ENCODE data around the gene DOK6.
A peak's percentile ranks its signal among the peaks of the same experiment; 100 is the strongest.

DOK6 gene

DNA sequence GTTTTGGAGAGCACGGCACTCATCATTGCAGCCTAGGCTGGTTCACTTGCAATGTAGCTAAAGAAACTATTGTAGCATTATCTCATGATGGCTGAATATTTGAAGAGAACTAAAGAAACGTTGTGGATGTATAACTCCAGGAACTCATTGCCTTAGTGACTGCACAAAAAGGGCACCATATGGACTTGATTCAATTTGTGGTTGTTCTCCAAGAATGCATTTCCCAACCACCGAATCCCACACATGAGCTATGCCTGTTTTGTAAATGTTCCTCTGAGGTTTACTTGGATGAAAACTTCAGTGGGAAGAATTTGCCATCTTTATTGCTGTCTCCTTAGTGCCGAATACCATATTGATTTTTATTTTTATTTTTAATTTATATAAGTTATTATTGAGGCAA is 43.5 kb downstream of the DOK6 start:
- DNase-seq, result no peak

DNA sequence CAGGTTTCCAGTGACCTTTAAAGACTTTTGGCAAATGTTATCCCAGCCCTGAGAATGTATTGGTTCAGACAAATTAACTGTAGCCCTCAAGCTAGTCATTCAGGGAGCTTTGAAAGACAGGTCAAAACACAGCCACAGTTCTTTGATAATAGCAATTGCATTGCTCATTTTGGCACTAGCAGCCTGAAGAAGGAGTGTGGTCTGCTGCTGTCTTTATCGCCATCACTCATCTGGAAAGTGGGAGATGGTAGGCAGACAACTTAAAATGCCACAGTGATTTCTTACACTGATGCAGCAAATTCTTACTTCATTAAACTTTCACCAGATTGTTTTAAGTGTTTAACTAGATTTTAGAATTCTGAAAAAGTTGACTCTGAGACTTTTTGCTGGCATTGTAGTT is 47.2 kb downstream of the DOK6 start:
- no peak for DNase-seq

DNA sequence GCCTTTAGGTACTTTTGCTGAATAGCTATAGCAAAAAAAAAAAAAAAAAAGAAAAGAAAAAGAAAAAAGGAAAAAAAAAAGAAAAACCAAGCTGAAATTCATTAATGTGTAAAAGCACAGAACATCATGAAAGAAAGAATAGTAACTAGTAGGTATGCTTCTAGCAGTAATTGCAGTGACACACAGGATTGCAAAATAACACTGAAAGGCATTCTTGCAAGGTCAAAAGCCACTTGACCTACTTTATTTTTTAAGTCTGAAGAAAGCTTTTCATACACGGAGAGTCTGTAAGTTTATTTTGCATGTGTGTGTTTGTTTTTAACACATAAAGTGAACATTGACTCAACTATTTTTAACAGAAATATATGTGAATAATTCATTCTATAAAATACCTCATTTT is 54.4 kb downstream of the DOK6 start:
- no peak for DNase-seq

DNA sequence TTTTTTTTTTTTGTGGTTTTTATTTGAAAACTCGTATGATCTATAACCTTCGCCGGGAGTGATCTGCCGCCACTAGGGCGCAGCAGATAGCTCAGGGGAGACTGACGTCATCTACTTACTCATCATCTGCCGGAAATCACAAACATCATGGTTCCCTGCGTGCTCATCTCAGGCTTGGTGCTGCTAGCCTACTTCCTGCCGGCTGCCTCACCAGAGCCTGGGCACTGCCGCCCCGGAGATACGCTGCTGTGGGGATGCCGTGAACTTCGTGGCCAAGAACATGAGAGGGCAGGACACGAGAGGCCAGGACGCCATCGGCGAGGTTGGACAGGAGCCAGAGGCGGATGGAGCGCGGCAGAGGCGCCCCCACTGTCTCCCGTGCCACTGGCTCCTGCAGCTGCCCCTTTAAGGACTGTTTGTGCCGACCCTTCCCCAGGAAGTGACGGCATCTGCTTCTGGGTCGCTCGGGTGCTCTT is 68.8 kb downstream of the DOK6 start:
- peak; percentile 6 to 49 for DNase-seq

- DNase-seq, result no peak
Observed at GRCh38 chr18:69480460-69480859, 79.8 kb downstream of the DOK6 start.

GRCh38 chr18:69483574-69483973 is 82.9 kb downstream of the DOK6 start:
- DNase-seq, result no peak

GRCh38 chr18:69484699-69485396 is 84.2 kb downstream of the DOK6 start:
- no peak for DNase-seq

DNA sequence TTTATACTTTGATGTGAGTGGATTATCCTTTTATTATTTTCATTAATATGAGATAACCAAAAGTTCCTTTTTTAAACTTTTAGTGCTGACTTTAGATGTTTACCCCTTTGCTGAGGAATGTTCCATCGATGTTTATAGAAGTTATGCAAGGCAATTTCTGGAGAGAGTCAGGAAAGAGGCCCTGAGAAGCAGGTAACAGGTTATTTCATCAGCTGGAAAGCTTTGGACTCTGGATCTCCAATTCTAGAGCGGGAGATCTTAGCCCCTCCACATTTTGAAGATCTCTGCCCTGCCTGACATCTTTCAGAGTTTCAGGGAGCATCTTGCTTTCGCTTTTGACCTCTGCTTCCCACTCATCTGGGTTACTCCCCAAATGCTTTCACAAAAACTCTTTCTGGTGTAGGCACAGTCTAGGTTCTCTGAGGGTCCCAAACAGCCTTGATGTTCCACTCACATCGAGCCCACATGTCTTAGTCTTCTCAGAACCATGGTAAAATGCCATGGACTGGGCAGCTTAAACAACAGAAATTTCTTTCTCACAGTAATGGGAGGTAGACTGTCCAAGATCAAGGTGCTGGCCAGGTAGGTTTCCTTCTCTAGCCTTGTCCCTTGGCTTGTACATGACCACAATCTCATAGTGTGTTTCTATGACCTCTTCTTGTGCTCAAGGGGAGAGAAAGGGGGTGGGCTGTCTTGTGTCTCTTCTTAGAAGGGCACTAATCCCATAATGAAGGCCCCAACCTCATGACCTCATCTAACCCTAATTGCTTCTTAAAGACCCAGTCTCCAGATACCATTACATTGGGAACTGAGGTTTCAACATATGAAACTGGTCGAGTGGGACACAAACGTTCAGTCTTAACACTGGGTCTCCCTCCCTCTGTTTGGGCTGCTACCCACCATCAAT is 87.1 kb downstream of the DOK6 start:
- no peak for DNase-seq

- no peak for DNase-seq
Observed at GRCh38 chr18:69490072-69490471, 89.4 kb downstream of the DOK6 start.

GRCh38 chr18:69490813-69491212 is 90.1 kb downstream of the DOK6 start:
- no peak for DNase-seq

DNA sequence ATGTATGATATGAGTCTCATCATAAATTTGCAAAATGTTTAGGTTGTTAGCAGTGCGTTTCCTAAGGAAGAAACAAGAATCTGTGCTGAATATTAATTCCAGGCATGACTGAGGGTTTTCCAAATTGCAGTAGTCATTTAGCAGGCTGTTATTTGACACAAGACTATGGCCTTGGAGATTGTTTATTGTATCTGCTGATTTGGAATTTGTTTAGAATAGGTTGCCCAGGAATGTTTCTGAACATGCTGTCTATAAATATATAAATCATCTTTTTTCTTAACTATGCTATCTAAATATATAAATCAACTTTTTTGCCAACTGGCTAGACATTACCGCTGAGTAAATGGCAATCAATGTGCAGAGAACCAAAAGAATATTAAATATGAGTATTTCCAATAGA is 90.9 kb downstream of the DOK6 start:
- no peak for DNase-seq

GRCh38 chr18:69492861-69493260 is 92.2 kb downstream of the DOK6 start:
- no peak for DNase-seq

DNA sequence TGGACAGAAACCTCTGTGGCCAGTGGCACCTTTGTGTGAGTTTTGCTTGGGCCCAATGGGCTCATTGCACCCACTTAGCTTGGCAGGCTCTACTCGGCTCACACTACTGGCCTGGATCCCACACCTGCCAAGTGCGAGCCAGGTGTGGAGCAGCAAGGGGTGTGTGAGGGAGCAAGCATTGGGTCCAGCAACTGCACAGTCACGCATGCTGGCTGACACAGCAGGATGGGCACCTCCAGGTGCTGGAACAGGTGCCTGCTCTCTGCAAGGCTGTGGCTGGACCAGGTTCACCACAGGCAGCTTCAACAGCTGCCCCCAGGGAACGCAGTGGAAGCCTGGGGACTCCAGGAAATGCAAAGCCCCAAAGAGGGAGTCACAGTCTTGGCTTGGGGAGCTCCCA is 94.2 kb downstream of the DOK6 start:
- DNase-seq, result no peak

DNA sequence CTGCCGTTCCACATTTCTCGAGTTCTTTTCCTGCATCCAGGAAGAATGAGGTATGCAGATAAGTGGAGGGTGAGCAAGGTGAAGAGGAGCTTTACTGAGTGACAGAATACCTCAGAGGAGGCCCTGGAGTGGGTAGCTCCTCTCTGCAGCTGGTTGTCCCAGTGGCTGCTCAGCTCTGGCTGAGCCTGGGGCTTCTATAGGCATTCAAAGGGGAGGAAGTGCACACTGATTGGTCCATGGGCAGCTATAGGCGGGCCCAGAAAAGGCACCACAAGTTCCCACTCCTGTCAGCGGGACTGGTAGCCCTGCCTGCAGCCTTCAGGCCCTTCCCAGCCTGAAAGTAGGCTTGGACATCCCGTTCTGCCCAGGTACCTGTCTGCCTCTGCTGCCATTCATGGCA is 94.7 kb downstream of the DOK6 start:
- DNase-seq, result no peak

- DNase-seq, result no peak
Observed at GRCh38 chr18:69495841-69496533, 95.3 kb downstream of the DOK6 start.

DNA sequence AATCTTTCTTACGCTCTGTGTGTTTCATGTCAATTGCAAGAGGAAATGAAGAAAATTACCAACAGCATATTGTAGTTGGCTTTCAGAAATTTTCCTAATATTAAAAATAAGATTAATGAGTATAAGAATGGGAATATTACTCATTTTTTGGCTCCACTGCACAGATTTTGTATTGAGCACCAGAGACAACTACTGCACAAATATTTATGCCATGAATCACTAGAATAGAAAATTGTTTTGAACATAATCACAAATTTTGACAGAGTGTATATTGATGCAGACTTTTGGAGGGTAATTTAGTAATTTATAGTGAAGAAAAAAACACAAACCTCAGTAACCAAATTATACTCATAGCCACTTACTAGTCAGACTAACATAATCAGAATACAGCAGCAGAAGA is 118.3 kb downstream of the DOK6 start:
- no peak for DNase-seq

GRCh38 chr18:69523582-69523981 is 122.9 kb downstream of the DOK6 start:
- no peak for DNase-seq

DNA sequence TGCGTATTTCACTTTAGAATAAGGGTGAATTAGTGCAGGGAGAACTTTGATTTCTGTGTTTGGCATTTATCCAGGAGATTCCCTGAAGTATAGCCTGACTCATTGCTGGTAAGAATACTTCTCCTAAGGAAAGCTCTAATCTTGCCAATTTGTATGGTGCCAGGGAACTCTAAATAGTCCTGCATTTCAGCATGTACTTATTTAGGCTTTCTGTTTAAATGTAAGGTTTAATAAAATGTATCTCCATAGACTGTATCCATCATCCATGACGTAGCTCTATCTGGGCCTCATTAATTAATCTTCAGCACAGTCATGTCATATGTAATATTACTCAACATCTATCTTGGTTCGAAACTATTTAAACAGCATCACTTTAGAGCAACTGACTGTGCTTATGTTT is 127.7 kb downstream of the DOK6 start:
- no peak for DNase-seq

- no peak for DNase-seq
Observed at GRCh38 chr18:69529151-69529550, 128.5 kb downstream of the DOK6 start.

- DNase-seq, result no peak
Observed at GRCh38 chr18:69531973-69532372, 131.3 kb downstream of the DOK6 start.

- DNase-seq, result no peak
Observed at GRCh38 chr18:69537183-69537582, 136.5 kb downstream of the DOK6 start.

- no peak for DNase-seq
Observed at GRCh38 chr18:69538849-69539248, 138.2 kb downstream of the DOK6 start.

DNA sequence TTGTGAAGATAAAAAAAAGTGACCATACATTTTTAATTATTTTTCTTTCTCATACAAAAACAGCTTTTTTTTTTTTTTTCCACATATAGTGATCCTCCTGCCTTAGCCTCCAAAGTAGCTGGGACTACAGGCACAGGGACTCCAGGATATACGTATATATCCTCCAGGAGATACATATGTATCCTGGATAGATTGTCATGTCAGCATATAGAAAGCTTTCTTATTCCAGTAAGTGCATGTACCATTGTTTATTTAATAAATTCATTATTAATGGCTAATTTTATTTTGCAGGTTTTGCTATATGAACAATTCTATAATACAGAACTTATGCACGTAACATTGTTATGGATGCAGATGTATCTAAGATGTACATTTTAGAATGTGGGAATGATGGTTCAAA is 138.7 kb downstream of the DOK6 start:
- DNase-seq, result no peak

DNA sequence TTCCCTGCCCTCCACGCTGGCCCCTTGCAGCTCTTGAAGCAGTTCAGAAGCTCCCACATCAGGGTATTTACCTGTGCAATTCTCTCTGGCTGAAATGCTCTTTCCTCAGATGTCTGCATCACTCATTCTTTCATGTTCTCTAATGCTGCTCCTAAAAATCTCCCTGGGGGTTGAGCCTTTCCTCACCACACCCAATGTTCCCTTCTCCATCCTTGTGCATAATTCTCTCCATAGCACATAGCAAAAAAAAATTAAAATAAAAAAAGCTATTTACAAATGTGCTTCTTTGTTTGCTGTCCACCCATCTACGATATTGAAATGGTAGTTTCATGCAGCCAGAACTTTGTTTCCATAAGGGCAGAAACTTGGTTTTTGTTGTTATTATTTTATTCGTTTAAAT is 155.5 kb downstream of the DOK6 start:
- no peak for DNase-seq
